CD14-positive monocyte (primary cell): ENCODE measurements around the gene NRF1. TPM values are rescaled to one million over a fixed set of nuclear protein-coding genes. Genes with fewer than 3 reads are reported as not detected.
A peak's percentile ranks its signal among the peaks of the same experiment; 100 is the strongest.
"Not testable (repeated sequence)": the region's sequence is repeated elsewhere in the genome, so short reads cannot be mapped to it uniquely, and the experiment has no call there.

Experiments
- DNase-seq, 3 donors: peaks; one replicate each; pipeline ENCODE4 v3.0.0-alpha.2; 2011 to 2022
- H2AFZ ChIP-seq: 2 replicates; pipeline ENCODE4 v1.6.0; 2012; ENCODE audit warnings: mild to moderate bottlenecking, low read depth, low read length, inconsistent platforms; ENCODE audit not compliant: insufficient read depth, poor library complexity, severe bottlenecking
- H3K27ac ChIP-seq, 2 donors: 1 replicate in 1 of 2; 2 replicates in 1 of 2; pipeline ENCODE4 v1.5.1; 2012 to 2013; ENCODE audit warnings: low read length in 2 of 2, control low read depth in 1 of 2, inconsistent platforms in 1 of 2, low read depth in 1 of 2, mild to moderate bottlenecking in 1 of 2
- H3K27me3 ChIP-seq, 2 donors: one replicate each; pipeline versions ENCODE4 v1.6.0 to v1.6.1; 2011 to 2013; ENCODE audit warnings: low read length in 2 of 2; ENCODE audit not compliant: control insufficient read depth in 2 of 2, insufficient read depth in 2 of 2
- H3K36me3 ChIP-seq, 2 donors: replicated peaks in 1 of 2; 1 replicate in 1 of 2; 2 replicates in 1 of 2; pipeline versions ENCODE4 v1.5.1 to v1.6.1; 2012 to 2013; ENCODE audit warnings: low read length in 2 of 2, control low read depth in 1 of 2, inconsistent platforms in 1 of 2, mild to moderate bottlenecking in 1 of 2; ENCODE audit not compliant: insufficient read depth in 2 of 2, control insufficient read depth in 1 of 2
- H3K4me1 ChIP-seq, 2 donors: 1 replicate in 1 of 2; 2 replicates in 1 of 2; pipeline versions ENCODE4 v1.5.1 to v1.6.1; 2012 to 2013; ENCODE audit warnings: low read length in 2 of 2, control low read depth in 1 of 2, inconsistent platforms in 1 of 2, mild to moderate bottlenecking in 1 of 2, moderate library complexity in 1 of 2; ENCODE audit not compliant: insufficient read depth in 2 of 2, control insufficient read depth in 1 of 2
- H3K4me2 ChIP-seq: replicated peaks from 2 replicates; pipeline ENCODE3; 2012; ENCODE audit warnings: low read length, moderate library complexity, mild to moderate bottlenecking; ENCODE audit not compliant: poor library complexity, severe bottlenecking; ENCODE audit errors: extremely low read depth
- H3K4me3 ChIP-seq, 3 experiments: fragments of 200-600 bp in 1 of 3; sonication (generic) in 1 of 3; replicated peaks in 1 of 3; 1 replicate in 2 of 3; 2 replicates in 1 of 3; pipeline ENCODE4 v1.5.1; 2011 to 2013; ENCODE audit warnings: low read length in 3 of 3, mild to moderate bottlenecking in 3 of 3, control low read depth in 2 of 3, low read depth in 2 of 3, inconsistent platforms in 1 of 3, moderate library complexity in 1 of 3
- H3K79me2 ChIP-seq: 2 replicates; pipeline ENCODE4 v1.6.0; 2012; ENCODE audit warnings: mild to moderate bottlenecking, control low read depth, inconsistent platforms, low read length, moderate library complexity; ENCODE audit not compliant: insufficient read depth
- H3K9ac ChIP-seq: 2 replicates; pipeline ENCODE4 v1.6.0; 2017; ENCODE audit warnings: low read length, mild to moderate bottlenecking; ENCODE audit not compliant: insufficient read depth, poor library complexity, severe bottlenecking
- H3K9me3 ChIP-seq, 2 donors: replicated peaks in 1 of 2; 1 replicate in 1 of 2; 2 replicates in 1 of 2; pipeline versions ENCODE4 v1.5.1 to v1.6.1; 2012 to 2013; ENCODE audit warnings: low read length in 2 of 2, control low read depth in 1 of 2; ENCODE audit not compliant: control insufficient read depth in 1 of 2, insufficient read depth in 1 of 2
- H4K20me1 ChIP-seq: 2 replicates; pipeline ENCODE4 v1.6.0; 2012; ENCODE audit warnings: mild to moderate bottlenecking, low read length, control low read depth, moderate library complexity; ENCODE audit not compliant: insufficient read depth
- H3K27ac Mint-ChIP-seq, 7 donors: one replicate each; pipeline ENCODE4 v1.8.0; 2020; ENCODE audit warnings: mild to moderate bottlenecking in 7 of 7, mixed read lengths in 7 of 7, moderate library complexity in 6 of 7, inconsistent platforms in 2 of 7
- H3K27me3 Mint-ChIP-seq, 3 donors: one replicate each; pipeline ENCODE4 v1.8.0; 2021 to 2022; ENCODE audit warnings: low read depth in 3 of 3, mild to moderate bottlenecking in 3 of 3, mixed read lengths in 3 of 3, moderate library complexity in 3 of 3, inconsistent platforms in 1 of 3
- H3K36me3 Mint-ChIP-seq, 2 donors: one replicate each; pipeline ENCODE4 v1.8.0; 2020; ENCODE audit warnings: mixed read lengths in 2 of 2, inconsistent platforms in 1 of 2, mild to moderate bottlenecking in 1 of 2
- H3K4me1 Mint-ChIP-seq: one replicate; pipeline ENCODE4 v1.8.0; 2020; ENCODE audit warnings: mild to moderate bottlenecking, mixed read lengths
- H3K4me3 Mint-ChIP-seq, 2 donors: one replicate each; pipeline ENCODE4 v1.8.0; 2020; ENCODE audit warnings: mild to moderate bottlenecking in 2 of 2, mixed read lengths in 2 of 2, moderate library complexity in 1 of 2
- H3K9me3 Mint-ChIP-seq, 7 donors: one replicate each; pipeline ENCODE4 v1.8.0; 2020 to 2022; ENCODE audit warnings: mixed read lengths in 7 of 7, mild to moderate bottlenecking in 6 of 7, moderate library complexity in 6 of 7, inconsistent platforms in 2 of 7
- CTCF ChIP-seq: fragments of 200-600 bp; IDR thresholded peaks from one replicate; pipeline ENCODE4 v1.8.0; 2022; ENCODE audit warnings: antibody characterized with exemption, mild to moderate bottlenecking
- WGBS: methylation state at CpG from one replicate; pipeline ENCODE4 v1.1.5; 2013; ENCODE audit warnings: missing lambda C conversion rate; ENCODE audit not compliant: insufficient coverage; 5-methylcytosine and 5-hydroxymethylcytosine counted together
- intact Hi-C, 2 donors: fragments of 100-400 bp; cut with micrococcal nuclease; formaldehyde crosslinking; loops; one replicate each; pipeline versions ENCODE4 v1.15.0 to v1.15.1; 2023
- polyA minus RNA-seq: library from RNA; depleted of rRNA, polyadenylated mRNA; stranded (reverse); fragments of >200 nt; gene quantifications from 2 replicates; pipeline ENCODE4 v1.2.3, GENCODE V29; 2012
- polyA plus RNA-seq, 3 donors: library from polyadenylated mRNA; depleted of rRNA in 1 of 3; unstranded in 2 of 3; stranded (reverse) in 1 of 3; fragments of 300-500 nt in 2 of 3; fragments of >200 nt in 1 of 3; fragmentation: Illumina TruSeq in 2 of 3; gene quantifications; 1 replicate in 2 of 3; 2 replicates in 1 of 3; pipeline ENCODE4 v1.2.3, GENCODE V29; 2012 to 2021
- total RNA-seq, 12 experiments: library from RNA in 1 of 12; stranded (reverse) in 1 of 12; fragments of 120-200 nt in 1 of 12; gene quantifications; one replicate each; pipeline ENCODE4 v1.2.4 and lab custom pipeline; 2013 to 2026; ENCODE audit warnings: mixed read lengths in 6 of 12, inconsistent platforms in 1 of 12

The NRF1 gene
- total RNA-seq (2013), result 10.8 TPM
- polyA plus RNA-seq (10 to 100 TPM in 1 of 3 donors, 1 to 10 TPM in 2; 5.1 to 14.0 (median 7.7) TPM), polyA minus RNA-seq (16.1 and 20.8 TPM in 2 replicates), total RNA-seq (lab: John Stamatoyannopoulos, UW) (16.3 to 36.4 (median 24.8) reads per million in 11 experiments)

DNA sequence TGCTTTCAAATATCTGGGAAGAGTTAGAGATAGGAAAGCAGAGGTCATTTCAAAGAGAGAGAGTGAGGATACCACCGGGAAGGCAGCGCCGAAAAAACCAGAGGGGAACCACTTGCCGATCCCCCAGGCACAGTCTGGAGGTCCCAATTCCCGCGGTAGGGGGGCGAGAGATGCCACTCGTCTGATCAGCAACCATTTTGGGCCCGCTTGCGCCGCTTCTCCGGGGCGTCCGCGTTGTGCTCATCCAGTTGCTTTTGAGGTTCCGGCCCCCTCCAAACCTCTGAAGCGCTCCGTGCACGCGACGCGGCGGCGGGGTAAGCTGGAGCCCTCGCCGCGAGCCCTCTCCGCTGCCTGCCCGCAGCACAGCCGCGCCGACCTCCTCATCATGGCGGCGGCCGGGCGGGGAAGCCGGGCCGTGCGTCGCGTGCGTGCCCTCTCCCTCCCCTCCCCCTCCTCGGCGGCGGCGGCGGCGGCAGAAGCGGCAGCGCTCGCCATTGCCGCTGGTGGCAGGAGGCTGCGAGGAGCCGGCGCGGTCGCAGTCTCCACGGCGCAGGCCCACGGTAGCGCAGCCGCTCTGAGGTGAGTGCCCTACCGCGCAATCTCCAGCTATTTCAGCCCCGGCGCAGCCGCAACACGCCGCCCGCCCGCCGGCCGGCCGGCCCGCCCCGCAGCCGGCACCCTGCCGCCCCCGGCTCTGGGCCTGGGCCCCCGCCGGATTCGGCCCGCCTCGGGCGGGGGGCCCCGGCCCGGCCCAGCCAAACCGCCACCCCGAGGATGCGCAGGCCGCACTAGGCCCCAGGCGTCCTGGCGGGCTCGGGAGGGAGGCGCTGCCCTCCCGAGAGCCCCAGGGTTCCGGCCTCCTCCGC lies at the start of gene NRF1:
Gene NRF1, plus strand, starts transcription at position 475 of the 866 bp plus-strand sequence. CDS start 45,632 bp downstream, outside the sequence.
- peak; percentile 82 to 92 (median 85) for DNase-seq
- Mint-ChIP-seq H3K27me3 (peaks cover 0 to 2% (median 0%) of the 10 kb centered on the region in 3 donors), H3K4me1 (peaks cover 68% of the 10 kb centered on the region), H3K27ac (peak within 1 kb of the TSS; percentile 92 to 98 (median 95)), H3K36me3 (peaks cover 10 to 11% of the 10 kb centered on the region in 2 donors), H3K9me3 (no peaks in the 10 kb centered on the region), H3K4me3 (peak within 1 kb of the TSS; percentile 90 to 94)
- peaks cover 74% of the 10 kb centered on the region for H3K79me2 ChIP-seq
- H3K9ac ChIP-seq, result peak within 1 kb of the TSS; percentile 97
- peak within 1 kb of the TSS; percentile 92 for H2AFZ ChIP-seq
- under 1% methylated on average over 98 of the region's 98 CpGs for WGBS
- peak within 1 kb of the TSS; percentile 92 for H3K4me2 ChIP-seq
- peaks cover 0 to 9% of the 10 kb centered on the region in 2 donors for H3K36me3 ChIP-seq
- H3K4me3 ChIP-seq, result peak within 1 kb of the TSS; percentile 91 to 94 (median 93)
- no peaks in the 10 kb centered on the region for H3K9me3 ChIP-seq
- H4K20me1 ChIP-seq, result peaks cover 56% of the 10 kb centered on the region
- TF ChIP-seq CTCF, result no peak
- intact Hi-C loops, result loop anchor here in 1 of 2 donors (10.0 kb wide), 1 partner anchor 107 kb away; the partner anchor contains the start of gene SMKR1
- H3K4me1 ChIP-seq, result peaks cover 63 to 83% of the 10 kb centered on the region in 2 donors
- H3K27me3 ChIP-seq, result no peaks in the 10 kb centered on the region
- peak within 1 kb of the TSS; percentile 92 to 99 for H3K27ac ChIP-seq

- intact Hi-C loops, H3K27me3 Mint-ChIP-seq, H2AFZ ChIP-seq, H3K9ac ChIP-seq, H4K20me1 ChIP-seq, H3K4me3 ChIP-seq, H3K9me3 Mint-ChIP-seq, H3K36me3 Mint-ChIP-seq, H3K27ac ChIP-seq, H3K36me3 ChIP-seq, H3K9me3 ChIP-seq, H3K27me3 ChIP-seq, H3K79me2 ChIP-seq: not testable (repeated sequence)
- WGBS, result no CpG with 5 or more reads among the region's 2 CpGs
- peak overlapping the region in 6 of 7 donors; percentile 45 to 81 (median 58) for H3K27ac Mint-ChIP-seq
- H3K4me3 Mint-ChIP-seq, result peak overlapping the region in 1 of 2 donors; percentile 63
- peak overlapping the region; percentile 51 for H3K4me2 ChIP-seq
- DNase-seq, result peak; percentile 49 to 70 (median 59)
- peaks cover 48% of the 10 kb centered on the region for H3K4me1 Mint-ChIP-seq
- H3K4me1 ChIP-seq, result peaks cover 34 to 36% of the 10 kb centered on the region in 2 donors
Measured at GRCh38 chr7:129566323-129566722, 45.2 kb upstream of the NRF1 start.
